GM18517 (cell line): ENCODE data around the gene EN2.

Source experiments
- ATAC-seq: cut with Tn5 transposase; IDR thresholded peaks from one replicate; pipeline ENCODE4 v1.9.1; 2021; ENCODE audit warnings: mild to moderate bottlenecking, moderate library complexity; ENCODE audit not compliant: unreplicated experiment

The EN2 gene

DNA sequence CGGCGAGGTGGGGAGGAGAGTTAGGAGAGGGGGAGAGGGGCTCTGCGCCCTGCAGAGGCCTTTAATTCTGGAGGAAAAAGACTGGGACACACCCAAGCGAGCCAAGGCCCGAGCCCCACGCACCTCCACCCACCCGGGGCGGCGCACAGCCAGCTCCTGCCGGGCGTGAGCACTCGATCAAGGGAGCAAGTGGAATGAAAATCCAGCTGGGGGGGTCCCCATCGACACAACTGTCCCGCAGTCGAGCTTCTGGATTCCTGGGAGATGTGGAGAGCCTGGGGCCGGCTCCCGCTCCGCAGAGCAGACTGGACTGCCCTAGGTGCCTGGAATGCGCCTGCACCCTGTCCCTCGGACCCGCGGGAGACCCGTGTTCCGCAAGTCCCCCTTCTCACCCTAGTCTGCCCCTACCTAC, 7.4 kb upstream of the EN2 start:
- no peak for ATAC-seq

- no peak for ATAC-seq
Measured at GRCh38 chr7:155450970-155451801, 6.7 kb upstream of the EN2 start.

DNA sequence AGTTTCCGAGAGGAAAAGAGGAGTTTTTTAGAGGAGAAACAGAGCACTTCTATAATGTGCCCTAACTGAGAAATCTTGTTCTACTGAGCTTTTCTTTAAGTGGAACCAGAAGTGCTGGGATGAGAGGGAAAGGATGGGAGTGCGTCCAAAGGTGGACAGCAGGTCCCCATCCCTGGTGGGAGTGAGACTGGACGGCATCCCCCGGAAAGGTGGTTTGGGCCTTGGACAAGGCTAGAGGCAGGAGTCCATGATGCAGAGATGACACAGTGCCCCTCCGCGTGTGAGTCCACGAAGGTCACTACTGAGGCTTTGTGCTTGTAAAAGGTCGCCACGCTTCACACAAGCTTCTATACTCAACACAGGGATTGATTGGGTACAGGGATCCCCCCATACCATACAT, 6.1 kb upstream of the EN2 start:
- ATAC-seq, result no peak

DNA sequence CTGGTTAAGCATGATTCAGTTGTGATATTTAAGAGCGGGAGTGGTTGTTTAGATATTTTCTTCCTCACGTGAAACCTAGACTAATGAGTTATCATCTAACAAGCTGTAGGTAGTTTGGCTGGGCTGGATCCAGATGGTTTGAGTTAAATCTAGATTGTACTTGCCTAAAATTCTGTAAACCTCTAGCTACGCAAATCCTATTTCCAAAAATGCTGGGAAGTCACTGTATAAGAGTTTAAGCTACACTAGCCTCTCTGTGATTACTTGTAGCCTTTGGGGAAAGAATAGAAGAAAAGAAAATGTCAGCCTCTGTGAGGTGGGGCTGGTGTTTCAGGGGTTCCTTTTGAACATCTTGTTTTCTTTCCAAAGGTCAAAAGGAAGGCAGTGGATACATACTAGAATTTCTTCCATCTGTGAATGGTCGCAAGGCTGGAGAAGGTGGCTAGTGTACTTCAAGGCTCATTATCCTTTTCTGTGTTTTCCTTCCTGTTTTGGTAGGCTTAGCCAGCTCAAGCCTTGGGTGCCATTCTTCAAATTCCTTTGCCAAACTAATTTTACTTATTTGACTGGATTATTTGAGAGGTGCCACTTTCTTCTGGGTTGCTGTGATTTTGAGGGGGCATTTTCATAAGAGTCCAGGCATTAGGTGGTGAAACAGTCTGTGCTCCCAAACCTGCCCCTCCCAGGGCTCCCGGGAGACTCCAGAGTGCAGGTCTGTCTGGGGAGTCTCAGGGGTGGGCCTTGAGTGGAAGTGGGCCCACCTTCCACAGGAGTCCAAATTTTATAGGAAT, 5.2 kb upstream of the EN2 start:
- ATAC-seq, result no peak

- no peak for ATAC-seq
Measured at GRCh38 chr7:155453296-155454182, 4.4 kb upstream of the EN2 start.

- no peak for ATAC-seq
Measured at GRCh38 chr7:155454183-155455112, 3.5 kb upstream of the EN2 start.

- no peak for ATAC-seq
Measured at GRCh38 chr7:155455132-155455693, 2.7 kb upstream of the EN2 start.

DNA sequence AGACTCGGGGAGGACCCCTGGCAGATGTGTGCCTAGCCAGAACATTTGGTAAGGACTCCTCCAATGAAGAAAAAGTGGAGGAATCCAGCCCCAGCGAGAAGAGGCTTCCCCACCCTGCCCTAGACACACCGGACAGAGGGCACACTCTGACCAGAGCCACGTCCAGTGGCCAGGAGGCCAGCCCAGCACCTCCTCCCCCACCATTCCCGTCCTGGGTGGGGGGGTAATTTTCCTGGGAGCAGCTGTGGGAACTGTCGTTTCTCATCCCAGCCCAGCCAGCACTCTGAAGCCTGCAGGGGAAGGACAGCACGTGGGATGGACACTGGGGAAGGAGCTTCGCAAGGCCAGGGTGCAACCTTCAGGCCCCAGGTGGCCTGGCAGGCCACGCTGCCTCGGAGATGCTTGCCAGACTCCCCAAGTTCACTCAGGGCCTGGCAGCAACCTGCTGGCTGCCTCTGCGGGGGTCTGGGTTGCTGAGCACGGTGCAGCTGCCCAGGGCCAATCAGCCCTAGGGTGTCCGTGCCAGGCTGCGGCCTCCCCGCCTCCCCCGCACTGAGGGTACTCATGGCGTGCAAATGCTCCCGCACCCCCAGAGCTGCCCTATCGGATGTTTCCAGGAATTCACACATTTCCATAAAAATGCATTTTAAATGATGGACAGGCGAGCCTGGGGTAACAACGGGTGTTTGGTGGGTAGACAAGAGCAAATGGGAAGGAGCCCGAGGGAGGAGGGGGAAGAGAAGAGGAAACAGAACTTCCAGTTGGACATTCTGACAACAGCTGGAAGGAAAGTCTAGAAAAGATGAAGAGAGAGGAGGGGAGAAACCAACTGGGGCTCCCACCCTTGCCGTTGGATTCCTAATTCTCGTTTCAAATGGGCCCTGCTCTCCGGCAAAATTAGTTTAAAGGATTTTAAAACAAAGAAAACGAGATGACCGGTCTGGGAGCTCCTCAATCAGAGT, 1.9 kb upstream of the EN2 start:
- ATAC-seq, result no peak

- ATAC-seq, result no peak
Measured at GRCh38 chr7:155456738-155457543, 988 bp upstream of the EN2 start.

GRCh38 chr7:155457544-155458110, 302 bp upstream of the EN2 start:
- no peak for ATAC-seq

- no peak for ATAC-seq
Measured at GRCh38 chr7:155458878-155459699, 1.2 kb downstream of the EN2 start.

GRCh38 chr7:155459700-155460461, 2.0 kb downstream of the EN2 start:
- no peak for ATAC-seq

- ATAC-seq, result no peak
Measured at GRCh38 chr7:155460926-155461613, 3.1 kb downstream of the EN2 start.

DNA sequence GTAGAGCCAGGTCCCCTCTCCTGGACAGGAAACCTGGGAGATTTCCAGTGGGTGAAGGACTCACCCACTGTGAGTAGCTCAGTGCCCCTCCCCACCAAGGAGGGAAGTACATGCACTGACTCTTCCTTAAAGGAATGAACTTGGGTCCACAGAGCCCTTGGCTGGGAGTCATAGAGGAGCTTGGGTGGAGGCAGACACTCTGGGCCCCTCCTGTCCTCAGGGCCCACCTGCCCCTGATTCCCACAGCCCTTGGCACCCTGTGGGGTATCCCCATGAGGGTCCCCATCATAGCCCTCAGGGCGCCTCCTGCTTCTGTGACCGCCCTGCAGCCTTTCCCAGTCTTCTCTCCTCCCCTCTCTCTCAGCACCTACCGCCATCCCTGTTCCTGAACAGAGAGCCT, 3.7 kb downstream of the EN2 start:
- no peak for ATAC-seq

- ATAC-seq, result no peak
Measured at GRCh38 chr7:155462163-155462735, 4.3 kb downstream of the EN2 start.
